HG03175 (cell line): ENCODE data around the gene LIN7A.
"Not testable (repeated sequence)": the region's sequence is repeated elsewhere in the genome, so short reads cannot be mapped to it uniquely, and the experiment has no call there.

Experiments
- ATAC-seq: cut with Tn5 transposase; IDR thresholded peaks from one replicate; pipeline ENCODE4 v1.9.1; 2021; ENCODE audit warnings: mild to moderate bottlenecking, moderate library complexity; ENCODE audit not compliant: unreplicated experiment

The LIN7A gene

DNA sequence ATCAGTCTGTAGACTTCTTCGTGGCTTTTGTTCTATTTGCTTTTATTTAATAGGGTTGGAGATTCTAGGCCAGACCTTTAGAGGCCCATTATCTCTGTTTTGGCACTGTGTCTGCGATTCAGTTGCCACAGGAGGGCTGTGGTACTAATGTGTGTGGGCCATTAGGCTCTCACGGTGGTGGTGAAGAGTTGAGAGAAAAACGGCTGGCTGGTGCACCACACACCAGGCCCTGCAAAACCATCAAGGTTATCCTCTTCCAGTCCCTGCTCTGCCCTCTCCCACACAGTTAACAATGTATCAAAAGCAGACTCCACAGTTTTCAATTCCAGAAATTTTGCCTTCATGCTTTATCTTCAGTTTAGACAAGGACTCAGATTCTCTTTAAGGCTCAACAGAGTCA, 123.3 kb downstream of the LIN7A start:
- no peak for ATAC-seq

DNA sequence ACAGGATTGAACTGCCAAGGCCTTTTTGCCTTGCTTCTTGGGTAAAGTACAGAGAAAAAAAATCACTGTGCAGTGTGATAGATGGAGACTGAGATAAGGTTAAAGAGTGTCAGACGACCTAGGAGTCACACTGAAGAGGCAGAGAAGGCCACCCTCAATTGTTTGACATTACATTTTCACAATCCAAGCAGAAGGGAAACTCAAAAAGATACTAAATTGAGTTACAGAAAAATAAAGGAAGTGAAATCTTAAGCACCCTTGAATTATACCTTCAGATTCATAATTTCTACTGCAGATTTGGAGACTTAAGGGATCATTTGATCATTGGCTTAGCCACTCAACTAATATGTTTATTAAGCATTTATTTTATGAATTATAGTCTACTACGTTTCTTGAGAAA, 123.9 kb downstream of the LIN7A start:
- peak; percentile 46 for ATAC-seq

DNA sequence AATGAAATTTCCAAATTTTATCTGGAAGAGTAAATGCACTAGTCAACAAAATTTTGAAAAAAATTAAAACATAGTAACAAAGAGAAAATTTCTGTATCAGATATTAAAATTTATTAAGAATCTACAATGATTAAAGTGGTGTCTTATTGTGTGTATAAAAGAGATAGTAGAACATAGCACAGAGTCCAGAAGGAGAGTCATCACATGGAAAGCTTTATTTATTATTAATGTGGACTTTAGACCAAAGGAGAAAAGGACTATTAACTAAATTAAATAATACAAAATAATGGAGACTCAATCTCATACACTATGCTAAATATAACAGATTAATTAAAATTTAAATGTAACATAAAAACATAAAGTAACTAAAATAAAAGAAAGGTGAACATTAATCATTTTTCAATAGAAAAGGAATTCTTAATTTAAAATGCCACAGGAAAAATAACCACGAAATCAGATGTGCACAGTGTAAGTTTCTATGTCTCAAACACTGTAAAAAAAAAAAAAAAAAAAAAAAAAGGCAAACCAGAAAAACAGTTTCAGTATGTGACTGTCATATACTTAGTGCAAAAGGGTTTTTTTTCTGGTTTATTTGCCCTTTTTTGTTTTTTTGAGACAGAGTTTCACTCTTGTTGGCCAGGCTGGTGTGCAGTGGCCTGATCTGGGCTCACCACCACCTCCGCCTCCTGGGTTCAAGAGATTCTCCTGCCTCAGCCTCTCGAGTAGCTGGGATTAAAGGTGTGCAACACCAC, 125.6 kb downstream of the LIN7A start:
- no peak for ATAC-seq

DNA sequence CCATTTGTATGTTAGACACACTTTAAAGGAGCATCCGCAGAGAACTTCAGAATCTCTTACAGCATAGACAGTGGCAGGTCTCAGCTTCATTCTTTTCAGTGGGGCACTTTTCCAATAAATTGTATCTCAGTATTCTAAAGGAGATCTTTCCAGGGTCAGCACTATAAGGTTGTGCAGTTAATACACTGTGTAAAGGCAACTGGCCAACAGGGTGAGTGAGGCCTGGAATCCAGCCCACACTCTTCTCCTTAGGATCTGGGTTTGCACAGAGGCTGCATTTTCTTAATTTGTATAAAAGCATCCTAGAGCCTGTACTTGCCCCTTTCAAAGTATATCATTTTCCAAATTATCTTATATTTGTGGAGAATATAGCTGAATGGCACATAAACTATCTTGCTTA, 126.9 kb downstream of the LIN7A start:
- ATAC-seq, result no peak

DNA sequence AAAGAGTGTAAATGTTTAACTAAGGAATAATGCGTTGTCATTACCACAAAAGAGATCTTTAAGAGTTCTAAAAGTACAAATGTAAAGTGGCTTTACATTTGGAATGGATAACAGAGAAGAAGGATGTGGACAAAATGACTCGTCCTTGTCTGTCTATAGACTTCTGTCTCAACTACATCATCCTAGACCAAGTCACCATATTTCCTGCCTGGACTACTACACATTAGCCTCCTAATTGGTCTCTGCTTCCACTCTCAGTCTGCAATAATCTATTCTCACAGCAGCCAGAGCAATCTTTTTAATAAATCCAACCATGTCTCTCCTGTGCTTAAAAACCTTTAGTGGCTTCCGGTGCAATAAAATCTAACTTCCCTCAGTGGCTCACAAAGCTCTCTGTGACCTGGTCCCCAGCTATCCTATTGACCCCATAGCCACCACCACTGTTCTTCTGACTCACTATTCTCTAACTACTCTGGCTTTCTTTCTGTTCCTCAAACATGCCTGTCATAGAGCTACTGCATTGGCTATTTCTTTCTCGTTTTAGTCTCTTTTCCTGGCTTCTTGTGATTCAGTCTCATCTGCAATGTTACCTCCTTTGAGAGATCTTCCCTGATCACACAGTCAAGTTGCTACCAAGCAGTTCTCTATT, 130.0 kb downstream of the LIN7A start:
- ATAC-seq, result peak; percentile 85

DNA sequence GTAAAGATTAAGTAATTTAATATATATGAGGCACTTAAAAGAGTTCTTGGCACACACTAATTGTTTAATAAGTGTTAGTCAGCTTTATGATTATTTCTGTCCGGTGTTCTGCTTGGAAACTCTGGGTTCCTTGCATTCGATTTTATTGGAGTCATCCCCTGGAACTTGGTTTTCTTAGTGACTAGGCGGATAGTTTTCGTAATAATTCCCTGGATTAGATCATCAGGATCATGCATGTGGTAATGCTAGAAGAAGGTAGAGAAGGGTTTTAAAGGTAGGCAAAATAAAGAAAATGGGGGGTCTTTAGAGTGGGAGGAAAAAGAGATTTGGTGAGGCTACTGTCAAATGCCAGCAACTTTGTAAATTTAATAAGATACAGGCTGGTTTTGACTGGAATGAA, 132.6 kb downstream of the LIN7A start:
- no peak for ATAC-seq

DNA sequence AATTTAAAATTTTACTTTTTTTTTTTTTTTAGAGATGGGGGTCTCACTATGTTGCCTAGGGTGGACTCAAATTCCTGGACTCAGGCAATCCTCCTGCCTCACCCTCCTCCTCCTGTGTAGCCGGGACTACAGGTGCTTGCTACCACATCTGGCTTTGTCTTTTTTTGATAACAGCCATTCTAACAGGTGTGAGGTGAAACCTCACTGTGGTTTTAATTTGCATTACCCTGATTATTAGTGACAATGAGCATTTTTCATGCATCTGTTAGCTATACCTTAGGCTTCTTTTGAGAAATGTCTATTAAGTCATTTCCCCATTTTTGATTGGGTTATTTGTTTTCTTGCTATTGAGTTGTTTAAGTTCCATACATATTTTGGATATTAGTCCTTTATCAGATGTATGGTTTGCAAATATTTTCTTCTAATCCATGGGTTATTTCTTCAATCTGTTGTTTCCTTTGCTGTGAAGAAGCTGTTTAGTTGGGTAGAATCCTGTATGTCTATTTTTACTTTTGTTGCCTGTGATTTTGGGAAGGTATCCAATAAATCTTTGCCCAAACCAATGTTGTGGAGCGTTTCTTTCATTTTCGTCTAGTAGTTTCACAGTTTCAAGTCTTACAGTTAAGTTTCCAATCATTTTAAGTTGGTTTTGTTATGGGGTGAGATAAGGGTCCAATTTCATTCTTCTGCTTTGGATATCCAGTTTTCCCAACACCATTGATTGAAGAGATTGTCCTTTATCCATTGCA, 134.9 kb downstream of the LIN7A start:
- peak; percentile 97 for ATAC-seq

DNA sequence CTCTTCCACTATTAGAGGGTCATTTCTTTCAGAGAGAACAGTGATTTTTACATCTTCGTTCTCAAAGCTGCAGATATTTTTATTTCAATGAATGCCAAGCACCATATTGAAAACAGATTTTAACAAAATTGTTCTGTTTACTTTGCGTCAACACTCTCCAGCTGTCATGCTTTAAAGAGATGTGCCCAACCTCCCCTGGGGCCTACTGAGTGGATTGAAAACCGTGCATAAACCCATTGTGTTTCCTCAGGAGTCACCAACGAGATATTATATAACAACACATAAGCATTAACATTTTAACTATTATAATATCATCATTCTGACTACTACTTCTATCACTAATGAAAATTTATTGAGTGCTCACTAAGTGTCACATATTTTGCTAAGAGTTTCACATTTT, 139.5 kb downstream of the LIN7A start:
- ATAC-seq, result no peak

DNA sequence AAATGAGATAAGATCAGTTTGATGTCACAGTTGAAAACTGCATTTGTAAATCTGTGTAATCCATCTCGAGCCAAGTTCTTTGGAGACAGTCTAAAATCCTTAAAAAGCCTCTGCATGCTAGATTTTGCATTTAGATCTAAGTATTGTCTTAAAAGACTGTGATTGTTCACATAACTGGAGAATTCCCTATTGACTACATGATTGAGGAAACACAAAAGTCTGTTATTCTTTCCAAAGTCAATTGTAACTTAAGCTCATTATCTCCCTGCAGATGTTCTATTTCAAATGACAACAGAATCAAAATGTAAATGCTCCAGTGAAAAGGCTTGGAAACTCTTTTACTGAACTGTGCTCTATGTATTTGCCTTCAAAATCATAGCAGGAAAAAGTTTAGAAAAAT, 143.2 kb downstream of the LIN7A start:
- ATAC-seq, result no peak

DNA sequence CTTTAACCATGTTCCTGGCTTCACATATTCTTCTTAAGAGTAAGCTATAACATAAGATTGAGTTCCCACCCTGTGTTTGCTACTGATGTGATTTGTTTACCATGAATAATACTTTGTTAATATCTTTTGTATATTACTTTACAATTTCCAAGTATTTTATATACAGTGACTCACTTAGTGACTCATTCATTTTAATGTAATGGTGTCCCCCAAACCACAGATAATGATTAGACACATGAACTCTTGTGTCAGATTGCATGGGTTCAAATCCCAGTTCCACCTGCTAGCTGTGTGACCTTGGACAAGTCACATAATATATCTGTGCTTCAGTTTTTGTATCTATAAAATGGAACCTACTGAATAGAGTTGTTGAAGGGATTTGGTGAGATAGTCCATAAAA, 144.9 kb downstream of the LIN7A start:
- ATAC-seq, result no peak

DNA sequence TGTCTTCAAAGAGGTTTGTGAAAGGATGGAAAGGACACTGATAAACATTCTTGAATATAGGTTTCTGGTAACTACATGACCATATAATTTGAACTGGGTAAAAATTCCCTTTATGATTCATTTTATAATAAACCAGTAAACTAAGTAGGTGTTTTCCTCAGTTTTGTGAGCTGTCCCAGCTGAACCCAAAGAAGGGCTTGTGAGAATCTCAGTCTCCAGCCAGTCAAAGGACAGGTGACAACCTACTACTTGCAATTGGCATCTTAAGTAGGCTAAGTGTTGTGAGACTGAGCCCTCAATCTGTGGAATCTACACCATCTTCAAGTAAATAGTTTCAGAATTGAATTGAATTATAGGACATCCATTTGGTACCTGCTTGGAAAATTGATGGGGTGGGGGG, 145.9 kb downstream of the LIN7A start:
- no peak for ATAC-seq

DNA sequence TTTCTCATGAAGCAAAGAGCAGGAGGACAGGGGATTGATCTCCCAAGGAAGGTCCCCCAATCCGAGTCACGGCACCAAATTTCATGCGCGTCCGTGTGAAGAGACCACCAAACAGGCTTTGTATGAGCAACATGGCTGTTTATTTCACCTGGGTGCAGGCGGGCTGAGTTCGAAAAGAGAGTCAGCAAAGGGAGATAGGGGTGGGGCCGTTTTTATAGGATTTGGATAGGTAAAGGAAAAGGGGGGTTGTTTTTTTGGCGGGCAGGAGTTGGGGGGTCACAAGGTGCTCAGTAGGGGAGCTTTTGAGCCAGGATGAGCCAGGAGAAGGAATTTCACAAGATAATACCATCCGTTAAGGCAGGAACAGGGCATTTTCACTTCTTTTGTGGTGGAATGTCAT, 149.3 kb downstream of the LIN7A start:
- ATAC-seq, result not testable (repeated sequence)

DNA sequence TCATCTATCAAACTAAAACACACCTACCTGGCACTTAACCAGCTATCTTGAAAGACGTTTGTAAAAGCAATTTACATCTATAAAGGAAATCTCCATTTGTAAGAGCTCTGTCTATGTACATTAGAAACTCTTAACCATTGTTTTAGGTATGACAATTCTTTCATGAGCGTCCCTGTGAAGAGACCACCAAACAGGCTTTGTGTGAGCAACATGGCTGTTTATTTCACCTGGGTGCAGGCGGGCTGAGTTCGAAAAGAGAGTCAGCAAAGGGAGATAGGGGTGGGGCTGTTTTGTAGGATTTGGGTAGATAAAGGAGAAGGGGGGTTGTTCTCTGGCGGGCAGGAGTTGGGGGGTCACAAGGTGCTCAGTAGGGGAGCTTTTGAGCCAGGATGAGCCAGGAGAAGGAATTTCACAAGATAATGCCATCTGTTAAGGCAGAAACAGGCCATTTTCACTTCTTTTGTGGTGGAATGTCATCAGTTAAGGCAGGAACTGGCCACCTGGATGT, 154.7 kb downstream of the LIN7A start:
- ATAC-seq, result not testable (repeated sequence)

DNA sequence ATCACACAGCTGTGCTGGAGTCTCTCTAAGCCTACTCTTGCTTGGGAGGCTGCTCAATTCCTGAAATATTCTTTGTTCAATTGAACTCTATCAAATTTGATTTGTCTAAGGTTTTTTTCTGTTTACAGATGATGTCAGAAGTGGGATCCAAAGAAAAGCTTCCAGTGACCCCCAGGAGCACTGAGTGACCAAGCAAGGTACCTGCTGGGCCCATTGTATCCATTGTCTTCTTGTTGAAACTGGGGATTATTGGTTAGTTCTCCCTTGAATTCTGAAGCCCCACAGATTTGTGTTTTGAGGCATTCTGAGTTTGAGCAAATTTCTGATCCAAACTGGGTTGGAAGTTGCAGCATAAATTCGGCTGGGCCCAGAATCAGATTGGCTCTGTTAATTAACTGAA, 156.4 kb downstream of the LIN7A start:
- no peak for ATAC-seq

DNA sequence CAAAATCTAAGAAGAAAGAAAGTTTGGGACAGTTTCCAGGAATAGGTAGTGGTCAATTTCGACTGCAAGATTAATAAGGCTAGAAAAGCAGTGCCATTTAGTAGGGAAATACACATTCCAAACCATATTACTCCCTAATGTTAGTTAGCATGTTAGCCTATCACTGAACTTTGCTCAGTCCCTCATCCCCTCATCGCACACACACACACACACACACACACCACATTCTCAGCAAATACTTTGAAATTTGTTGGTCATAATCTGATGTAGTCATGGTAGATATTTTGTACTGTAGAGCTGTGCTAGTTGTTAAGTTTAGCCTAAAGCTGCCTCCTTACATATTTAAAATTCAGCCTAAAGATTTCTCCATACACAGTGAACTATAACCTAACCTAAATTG, 157.0 kb downstream of the LIN7A start:
- ATAC-seq, result no peak

DNA sequence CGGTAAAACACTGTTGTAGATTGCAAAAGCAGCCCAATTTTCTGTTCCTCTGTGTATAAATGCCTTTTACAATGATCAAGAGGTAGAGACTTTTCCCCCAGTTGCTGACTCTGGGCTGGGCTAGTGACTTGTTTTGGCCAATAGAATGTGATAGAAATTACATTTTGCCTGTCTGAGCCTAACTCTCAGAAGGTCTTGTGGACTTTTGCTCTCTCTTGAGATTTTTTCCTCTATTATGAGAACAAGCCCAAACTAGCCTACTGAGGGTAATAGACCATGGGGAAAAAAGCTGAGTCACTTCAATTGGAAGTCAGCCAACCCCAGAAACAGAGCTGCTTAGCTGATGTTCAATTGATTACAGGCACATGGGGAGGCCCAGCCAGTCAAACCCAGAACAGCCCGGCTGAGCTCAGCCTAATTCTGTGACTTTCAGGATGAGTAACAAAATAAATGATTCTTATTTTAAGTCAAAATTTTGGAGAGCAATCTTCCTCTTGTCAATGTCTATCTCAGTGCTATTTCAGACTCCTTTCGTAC, 159.7 kb downstream of the LIN7A start:
- ATAC-seq, result peak; percentile 93

DNA sequence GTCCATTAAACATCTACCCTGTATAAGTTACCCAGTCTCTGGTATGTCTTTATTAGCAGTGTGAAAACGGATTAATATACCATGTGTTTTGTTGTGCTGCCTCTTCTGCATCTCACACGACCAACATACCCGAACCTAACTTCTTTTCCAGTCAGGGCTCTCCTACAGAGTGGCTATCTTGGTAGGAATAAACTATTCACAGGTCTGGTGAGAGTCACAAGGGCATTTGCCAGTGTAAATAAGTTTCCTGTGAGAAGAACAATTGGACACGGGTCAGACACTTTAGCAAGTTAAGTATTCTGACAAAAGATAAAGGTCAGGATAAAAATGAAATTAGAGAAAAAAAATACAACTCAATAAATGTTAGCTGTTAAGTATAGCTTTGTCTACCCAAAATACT, 160.1 kb downstream of the LIN7A start:
- no peak for ATAC-seq

DNA sequence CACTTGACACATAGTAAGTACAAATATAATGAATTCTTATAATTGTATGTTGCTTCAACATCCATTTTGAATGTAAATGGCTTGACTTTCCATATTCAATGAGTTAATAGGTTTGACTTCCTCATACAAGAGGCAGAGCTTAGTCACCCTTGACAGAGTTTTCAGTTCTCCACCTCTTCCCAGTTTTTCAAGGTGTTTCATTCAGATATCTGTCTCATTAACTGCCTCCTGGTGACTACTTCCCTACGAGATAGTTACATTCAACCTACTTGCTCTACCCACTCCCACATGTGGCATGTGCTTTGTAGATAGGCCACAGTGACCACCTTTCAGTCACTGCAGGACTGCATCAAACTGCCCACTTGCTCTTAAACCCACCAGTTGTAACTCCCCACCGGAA, 161.0 kb downstream of the LIN7A start:
- ATAC-seq, result no peak

DNA sequence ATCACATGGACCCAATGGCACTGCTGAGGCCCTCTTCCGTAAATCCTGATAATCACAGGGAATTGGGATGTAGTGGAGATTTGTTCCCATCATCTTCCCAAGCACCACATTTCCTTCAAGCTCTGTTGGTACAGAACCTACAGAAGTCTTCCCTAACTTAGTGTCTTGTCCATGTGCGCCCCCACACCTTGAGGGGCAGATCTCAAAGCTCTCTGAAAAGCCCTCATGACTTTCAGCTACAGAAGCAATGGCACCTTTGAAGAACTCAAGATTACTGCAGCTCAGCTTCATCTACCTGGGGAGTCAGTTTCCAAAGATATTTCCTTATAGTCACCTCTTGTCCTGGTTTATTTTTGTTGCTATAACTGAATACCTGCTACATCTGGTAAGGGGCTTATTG, 166.8 kb downstream of the LIN7A start:
- no peak for ATAC-seq

DNA sequence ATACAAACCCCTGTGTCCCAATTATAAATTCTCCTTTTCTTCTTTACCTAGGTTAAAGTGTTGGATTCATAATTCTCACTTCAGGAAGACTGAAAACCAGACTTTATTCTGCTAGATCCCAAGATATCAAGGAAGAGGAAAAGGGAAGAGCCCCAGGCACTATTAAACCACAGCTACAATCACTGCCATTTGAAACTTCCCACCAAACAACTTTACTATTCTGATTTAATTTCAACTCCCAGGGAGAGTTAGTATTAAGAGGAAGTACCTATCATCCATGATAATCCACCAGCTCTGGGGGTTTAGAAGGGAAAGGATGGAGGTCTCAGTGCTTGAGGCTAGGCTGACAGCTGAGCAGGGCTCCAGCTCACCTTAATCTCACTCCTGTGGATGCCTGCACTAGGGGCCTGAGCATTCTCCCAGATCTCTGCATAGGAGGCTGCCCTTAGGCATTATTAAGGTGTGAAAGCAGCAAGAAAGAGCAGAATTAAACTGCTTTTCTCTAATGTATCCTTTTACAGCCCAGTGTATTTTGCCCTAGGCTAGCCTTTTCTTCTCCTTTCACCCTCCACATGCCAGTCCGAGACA, 168.1 kb downstream of the LIN7A start:
- no peak for ATAC-seq

DNA sequence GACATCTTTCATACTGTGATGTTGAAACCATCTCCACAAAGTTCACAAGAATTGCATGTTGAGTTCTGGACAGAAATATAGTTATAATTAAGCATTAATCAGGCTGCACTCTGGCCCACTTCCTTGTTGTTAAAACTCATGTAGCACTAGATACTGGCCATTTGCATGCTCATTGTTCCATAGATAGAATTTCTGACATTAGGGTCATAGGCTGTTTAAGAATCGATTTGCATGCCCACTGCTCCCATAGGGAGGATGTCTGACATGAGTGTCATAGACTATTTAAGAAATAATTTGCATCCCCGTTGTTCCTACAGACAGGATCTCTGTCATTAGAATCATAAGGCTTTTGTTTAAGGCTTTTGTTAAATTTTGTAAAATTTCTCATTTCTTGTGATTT, 170.8 kb downstream of the LIN7A start:
- ATAC-seq, result peak; percentile 86
